Testis (tissue), 2 donors: Measurements from ENCODE around the gene BDKRB1.

Source experiments
- POLR2A ChIP-seq: fragments of 450-650 bp; IDR thresholded peaks from one replicate; pipeline ENCODE4 v1.6.1; 2017; ENCODE audit warnings: antibody characterized with exemption, mild to moderate bottlenecking, moderate library complexity
- TF ChIP-seq, protein P1 (sequence below), 3 experiments: fragments of 450-650 bp in 2 of 3; fragments of 200-600 bp in 1 of 3; sonication (generic) in 1 of 3; IDR thresholded peaks; one replicate each; pipeline ENCODE4 v1.5.1; 2016 to 2019; ENCODE audit warnings: antibody characterized with exemption in 3 of 3, mild to moderate bottlenecking in 2 of 3, moderate library complexity in 1 of 3

DNA sequence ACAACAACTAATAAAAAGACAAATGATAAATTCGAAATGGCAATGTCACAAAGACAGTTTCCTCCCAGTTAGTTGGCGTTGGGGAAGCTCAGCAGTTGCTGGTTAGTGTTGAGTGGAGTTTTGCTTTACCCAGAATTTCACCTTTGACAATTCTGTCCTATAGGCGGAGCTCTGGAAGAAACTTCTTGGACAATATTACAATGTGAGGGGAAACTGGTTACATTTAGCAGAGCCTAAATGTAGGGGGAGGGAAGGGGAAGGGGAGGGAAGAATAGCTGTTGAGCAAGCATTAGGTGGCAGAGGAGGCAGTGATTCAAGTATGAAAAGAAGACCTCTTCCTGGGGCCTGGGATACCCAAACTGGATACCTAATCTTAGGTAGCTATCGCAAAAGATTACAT lies 51.4 kb downstream of the BDKRB1 start:
- TF ChIP-seq, protein P1, sequence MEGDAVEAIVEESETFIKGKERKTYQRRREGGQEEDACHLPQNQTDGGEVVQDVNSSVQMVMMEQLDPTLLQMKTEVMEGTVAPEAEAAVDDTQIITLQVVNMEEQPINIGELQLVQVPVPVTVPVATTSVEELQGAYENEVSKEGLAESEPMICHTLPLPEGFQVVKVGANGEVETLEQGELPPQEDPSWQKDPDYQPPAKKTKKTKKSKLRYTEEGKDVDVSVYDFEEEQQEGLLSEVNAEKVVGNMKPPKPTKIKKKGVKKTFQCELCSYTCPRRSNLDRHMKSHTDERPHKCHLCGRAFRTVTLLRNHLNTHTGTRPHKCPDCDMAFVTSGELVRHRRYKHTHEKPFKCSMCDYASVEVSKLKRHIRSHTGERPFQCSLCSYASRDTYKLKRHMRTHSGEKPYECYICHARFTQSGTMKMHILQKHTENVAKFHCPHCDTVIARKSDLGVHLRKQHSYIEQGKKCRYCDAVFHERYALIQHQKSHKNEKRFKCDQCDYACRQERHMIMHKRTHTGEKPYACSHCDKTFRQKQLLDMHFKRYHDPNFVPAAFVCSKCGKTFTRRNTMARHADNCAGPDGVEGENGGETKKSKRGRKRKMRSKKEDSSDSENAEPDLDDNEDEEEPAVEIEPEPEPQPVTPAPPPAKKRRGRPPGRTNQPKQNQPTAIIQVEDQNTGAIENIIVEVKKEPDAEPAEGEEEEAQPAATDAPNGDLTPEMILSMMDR (IDR thresholded peaks at IDR 0.05): no peak
- no peak for TF ChIP-seq POLR2A
